Lung microvascular endothelial cell (primary cell): Measurements from ENCODE around the gene CLCN7. TPM values are rescaled to one million over a fixed set of nuclear protein-coding genes. Genes with fewer than 3 reads are reported as not detected.

ENCODE experiments used
- DNase-seq, 2 donors: peaks; one replicate each; pipeline versions ENCODE4 v3.0.0 to v3.0.0-alpha.2; 2010; ENCODE audit warnings: low read depth in 2 of 2
- total RNA-seq: library from RNA; depleted of rRNA; stranded (reverse); fragments of >200 nt; gene quantifications from 2 replicates; pipeline ENCODE4 v1.2.1, GENCODE V29; 2014

The CLCN7 gene
- total RNA-seq, 1 donor from 2014 or later = 69.8 TPM

DNA sequence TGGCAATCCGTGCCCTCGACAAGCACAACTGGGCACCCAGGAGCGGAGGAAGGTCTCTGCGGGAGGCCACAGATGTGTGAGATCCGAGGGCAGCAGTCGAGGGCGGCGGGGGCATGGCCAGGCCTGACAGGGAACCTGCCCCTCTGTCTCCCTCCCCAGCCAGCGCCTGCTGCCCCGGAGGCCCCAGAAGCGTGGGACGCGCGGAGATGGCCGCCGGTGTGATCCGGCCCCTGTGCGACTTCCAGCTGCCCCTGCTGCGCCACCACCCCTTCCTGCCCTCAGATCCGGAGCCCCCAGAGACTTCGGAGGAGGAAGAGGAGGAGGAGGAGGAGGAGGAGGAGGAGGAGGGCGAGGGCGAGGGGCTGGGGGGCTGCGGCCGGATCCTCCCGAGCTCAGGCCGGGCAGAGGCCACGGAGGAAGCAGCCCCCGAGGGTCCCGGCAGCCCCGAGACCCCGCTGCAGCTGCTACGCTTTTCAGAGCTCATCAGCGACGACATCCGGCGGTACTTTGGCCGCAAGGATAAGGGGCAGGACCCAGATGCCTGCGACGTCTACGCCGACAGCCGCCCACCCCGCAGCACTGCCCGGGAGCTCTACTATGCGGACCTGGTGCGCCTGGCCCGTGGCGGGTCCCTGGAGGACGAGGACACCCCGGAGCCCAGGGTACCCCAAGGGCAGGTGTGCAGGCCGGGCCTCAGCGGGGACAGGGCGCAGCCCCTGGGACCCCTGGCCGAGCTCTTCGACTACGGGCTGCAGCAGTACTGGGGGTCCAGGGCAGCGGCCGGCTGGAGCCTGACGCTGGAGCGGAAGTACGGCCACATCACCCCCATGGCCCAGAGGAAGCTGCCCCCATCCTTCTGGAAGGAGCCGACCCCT is 42.2 kb downstream of the CLCN7 start:
- no peak for DNase-seq

DNA sequence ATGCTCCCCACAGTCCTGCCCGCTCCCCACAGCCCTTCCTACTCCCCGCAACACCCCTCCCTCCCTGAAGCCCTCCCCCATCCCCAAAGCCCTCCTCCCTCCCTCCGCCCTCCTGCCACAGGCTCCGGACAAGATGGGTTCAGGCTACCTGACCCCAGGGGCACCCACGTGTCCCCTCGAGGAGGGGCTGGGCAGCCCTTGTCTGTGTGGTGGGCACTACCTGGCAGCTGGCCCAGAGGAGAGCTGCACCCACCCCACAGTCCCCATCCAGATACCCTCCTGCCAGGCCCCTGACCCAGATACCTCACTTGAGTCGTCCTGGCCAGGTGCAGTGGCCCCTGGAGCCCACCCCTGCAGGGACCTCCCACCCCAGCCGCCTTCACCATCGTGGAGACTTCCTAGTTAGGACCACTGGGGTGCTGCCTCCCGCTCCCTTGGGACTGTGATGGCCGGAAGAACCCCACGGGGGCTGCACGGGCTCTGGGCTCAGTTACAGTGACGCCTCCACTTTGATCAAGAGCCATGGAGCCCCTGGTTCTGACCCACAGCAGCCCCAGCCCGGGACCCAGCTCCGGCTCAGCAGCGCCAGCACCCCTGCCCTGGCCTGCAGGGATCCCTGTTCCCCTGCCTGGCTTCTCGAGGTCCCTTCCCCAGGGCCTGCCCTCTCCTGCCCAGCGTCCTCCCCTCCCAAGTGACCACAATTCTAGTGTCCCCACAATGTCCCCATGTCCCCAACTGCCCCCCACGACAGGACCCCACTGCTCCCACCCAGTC is 43.1 kb downstream of the CLCN7 start:
- DNase-seq = no peak

DNA sequence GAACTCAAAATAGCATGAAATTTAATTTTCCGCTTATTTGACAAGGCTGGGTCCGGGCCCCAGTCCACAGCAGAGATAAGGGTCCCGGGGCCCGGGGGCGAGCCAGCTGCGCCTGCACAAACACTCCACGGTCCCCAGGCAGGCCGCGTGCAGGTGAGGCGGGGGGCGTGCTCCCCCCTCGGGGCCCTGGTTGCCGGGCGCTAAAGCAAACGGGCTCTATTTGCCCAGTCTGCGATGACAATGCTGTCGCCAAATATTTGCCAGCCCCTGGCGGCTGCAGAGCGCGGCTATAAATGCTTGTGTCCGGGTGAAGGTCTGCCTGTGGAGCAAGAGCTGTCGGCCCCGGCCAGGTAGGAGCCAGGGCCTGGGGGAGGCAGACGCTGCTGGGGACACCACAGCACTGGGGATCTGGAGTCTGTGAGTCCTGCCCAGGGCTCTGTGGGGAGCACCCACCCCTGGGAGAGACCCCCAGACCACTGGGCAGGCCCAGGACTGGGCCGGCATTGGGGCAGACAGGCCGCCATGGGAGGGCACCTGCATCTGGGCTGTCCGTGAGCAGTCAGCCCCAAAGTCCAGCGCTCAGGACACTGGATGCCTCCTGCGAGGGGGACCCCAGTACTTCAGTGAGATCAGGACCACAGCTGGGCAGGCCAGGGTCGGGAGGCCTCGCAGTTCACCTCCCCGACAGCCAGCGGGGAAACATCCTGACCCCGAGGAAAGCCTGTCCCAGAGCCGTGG is 43.9 kb downstream of the CLCN7 start, which contains the start of gene PERCC1:
TSS of gene PERCC1 (plus strand) at position 320 of the 738 bp plus-strand sequence. CDS start 1,516 bp downstream, outside the sequence.
- DNase-seq = no peak

DNA sequence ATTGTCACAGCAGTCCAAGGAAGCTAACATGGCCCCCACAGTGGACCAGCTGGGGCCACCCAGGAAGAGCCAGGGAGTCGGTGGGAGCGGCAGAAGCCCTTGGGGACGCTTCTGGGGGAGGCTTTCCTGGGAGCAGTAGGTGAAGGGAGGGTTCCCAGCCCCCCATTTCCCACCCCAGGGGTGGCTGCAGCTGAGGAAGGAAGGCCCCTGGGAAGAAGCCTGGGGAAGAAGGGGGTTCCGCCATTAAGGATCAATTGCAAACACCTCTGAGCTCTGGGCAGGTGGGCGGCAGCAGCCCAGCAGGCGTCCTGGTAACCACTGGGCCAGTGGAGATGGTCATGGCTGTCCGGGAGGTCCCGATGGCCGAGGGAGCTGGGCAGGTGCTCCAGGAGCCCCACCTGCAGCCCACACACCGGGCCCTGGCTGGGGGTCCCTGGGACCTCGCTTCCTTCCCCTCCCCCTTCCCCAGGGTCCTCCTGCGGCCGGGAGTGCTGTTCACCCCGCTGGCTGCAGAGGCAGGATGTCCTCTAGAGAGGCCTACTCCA is 44.5 kb downstream of the CLCN7 start:
- no peak for DNase-seq

DNA sequence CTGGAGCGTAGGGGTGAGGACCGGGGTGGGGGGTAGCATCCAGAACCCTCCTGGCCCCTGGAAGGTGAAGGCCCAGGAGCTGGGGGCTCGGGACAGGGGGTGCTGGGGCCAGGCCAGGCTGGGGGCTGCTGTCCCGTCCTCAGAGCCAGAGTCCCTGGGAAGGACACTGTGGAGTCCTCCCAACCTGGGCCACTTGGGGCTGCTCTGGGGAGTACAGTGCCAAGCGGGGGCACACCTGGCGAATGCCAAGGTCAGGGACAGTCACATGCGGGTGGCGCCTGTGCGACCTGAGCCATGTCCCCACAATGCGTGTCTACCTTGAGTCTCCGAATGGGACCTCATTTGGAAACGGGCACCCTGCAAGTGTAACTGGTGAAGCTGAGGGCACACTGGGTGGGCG is 45.2 kb downstream of the CLCN7 start:
- DNase-seq = no peak

DNA sequence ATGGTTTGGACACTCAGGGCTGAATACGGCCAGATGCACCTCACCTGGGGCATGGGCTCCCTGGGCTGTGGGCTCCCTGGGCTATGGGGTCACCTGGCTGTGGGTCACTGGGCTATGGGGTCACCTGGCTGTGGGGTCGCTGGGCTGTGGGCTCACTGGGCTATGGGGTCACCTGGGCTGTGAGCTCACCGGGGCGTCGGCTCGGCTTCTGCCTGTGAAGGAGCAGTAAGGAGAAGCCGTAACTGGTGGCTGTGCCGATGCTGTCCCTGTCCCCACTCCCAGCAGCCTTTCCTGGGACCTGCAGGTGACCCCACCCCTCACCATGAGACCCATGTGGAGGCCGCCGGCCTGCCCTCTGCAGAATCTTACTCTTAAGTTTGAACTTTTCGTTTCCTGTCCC is 45.8 kb downstream of the CLCN7 start:
- DNase-seq = no peak

DNA sequence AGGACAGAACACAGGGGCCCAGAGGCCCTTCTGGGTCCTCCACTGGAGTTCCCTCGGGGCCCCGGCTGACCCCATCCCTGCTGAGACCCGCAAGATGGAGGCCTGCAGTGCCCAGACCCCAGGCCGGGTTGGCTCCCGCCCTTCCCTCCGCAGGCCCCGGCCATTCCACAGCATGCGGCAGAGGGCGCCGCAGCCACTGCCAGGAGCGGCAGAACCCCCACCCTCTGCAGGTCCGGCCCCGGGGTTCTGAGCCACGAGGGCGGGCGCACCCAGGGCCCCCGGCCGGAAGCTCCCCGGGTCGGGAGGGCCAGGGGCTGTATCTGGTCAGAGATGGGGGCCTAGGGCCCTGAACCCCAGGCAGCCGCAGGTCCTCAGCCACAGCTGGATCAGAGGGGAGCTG is 46.3 kb downstream of the CLCN7 start:
- peak; percentile 29 to 54 for DNase-seq

DNA sequence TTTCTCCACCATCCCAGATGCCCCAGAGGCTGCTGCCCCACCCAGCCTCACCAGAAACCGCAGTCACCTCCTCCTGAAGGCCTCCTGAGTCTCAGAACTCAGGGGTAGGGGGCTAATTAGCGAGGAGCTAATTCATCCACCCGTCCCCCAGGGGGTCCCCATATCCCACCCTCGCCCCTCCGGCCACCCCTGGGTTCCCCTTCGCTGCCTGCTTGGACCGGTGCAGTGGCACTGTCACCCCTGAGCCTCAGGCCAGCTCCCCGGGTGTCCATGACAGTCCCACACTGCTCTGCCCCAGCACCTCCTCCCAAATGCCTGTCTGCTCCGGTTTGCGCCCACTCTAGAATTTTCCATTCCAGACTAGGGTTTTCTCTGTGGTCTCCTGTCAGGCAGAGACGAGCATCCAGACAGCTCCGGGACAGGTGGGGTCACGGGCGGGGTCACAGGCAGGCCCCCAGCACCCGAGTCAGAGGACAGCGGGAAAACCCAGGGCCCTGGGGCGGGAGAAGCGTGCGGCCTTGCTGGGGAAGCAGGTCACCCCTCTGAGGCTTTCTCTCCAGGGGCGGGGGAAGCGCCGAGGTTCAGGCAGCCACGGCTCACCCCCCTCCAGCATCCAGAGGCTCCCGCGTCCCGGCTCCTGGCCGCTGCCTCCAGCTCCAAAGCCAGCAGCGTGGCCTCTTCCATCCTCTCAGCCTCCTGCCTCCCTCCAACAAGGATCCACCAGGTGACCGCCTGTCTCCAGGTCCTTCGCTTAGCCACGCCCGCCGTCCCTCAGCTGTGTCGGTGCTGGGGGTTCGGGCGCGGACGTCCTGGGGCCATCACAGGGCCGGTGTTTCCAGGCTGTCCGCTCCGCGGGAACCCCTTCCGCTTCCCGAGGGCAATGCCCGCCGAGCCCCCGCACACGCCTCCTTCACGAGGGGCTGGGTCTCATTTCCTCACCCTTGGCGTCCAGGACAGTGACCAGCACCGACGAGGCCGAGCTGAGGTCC is 47.1 kb downstream of the CLCN7 start:
- no peak for DNase-seq

DNA sequence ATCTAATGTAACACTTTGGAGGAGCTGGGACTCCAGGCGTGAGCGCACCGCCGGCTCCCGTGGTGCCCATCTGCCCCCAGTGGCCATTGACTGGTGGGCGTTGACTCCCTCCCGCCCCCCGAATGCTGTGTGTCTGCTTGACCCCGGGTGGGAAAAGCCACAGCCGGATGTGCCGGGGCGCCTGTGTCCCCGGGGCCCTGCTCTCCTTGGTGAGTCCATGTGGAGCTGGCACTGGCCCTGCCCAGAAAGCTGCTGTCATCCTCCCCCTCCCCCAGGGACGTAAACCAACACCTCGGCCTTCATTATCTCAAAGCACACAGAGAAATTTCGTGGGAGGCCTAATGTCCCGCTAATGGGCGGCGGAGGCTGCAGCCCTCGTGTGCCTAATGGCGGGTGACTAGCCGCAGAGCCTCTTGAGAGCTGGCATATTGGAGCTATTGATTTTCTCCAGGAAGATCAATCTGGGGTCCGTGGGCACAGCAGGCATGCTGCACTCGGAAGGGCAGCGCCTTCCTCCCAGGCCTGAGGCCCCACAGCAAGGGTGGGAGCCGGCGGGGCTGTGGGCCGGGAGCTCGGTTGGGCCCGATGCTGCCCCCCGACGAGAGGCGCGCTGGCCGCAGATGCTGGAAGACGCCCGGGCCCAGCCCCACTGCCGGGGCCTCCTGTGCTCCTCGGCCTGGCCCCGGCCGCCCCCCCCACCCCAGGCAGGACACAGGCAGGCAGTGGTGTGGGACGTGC is 47.9 kb downstream of the CLCN7 start:
- no peak for DNase-seq

DNA sequence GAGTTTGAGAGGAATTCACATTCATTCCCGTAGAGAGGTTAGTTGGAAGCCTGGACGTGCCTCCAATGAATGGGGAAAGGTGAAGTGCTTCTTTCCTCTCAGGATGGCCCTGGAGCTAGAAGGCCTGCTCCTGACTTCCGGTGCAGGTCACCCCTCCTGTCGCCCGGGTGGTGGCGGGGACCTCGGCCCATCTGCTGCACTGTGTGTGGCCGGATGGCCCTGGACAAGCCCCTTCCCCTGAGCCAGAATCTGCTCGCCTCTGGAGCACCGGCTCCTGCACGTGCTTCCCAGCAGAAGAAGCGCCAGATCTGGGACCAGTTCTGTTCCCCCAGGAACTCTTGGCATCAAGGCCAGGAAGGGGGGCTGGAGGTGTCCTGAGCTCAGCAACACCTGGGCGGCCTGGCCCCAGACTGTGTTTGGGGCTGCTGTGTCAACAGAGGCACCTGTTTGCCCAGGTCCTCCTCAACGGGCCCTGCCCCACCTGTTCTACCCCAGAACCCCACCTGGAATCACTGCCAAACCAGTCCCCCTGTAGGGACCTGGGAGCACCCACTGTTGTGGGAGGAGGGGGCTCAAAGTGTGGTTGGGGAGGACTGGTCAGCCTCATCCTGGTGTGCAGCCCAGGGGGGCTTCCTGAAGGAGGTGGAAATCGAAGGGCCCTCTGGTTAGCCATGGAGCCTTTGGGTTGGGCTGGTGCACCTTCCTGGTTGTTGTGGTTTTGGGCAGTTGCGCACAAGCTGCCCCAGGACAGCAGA is 49.0 kb downstream of the CLCN7 start:
- no peak for DNase-seq

DNA sequence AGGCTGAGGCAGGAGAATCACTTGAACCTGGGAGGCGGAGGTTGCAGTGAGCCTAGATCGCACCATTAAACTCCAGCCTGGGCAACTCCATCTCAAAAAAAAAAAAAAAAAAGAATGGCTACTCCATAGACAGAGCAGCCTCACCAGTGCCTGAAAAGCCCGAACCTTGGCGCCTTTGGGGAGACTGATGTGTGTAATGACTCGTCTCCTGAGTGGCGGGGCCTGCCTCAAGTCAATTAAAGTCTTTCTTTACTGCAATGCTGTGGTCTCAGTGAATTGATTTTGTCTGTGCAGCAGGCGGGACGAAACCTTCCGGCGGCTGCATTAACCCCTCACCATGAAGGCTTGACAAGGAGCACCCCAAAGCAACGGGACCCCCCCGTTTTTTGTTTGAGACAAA is 50.8 kb downstream of the CLCN7 start:
- DNase-seq = no peak

DNA sequence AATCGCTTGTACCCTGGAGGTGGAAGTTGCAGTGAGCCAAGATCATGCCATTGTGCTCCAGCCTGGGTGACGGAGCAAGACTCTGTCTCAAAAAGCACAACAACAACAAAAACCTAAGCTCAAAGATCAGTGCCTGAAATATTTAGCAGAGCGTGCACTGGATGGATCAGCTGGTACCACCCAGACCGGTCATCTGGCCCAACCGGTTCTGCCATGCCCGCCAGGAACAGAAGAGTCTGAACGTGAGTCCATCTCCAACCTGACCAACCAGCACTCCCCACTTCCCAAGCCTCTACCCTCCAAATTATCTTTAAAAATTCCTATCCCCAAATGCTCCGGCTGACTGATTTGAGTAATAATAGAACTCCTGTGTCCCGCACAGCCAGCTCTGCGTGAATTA is 52.8 kb downstream of the CLCN7 start:
- DNase-seq = no peak

DNA sequence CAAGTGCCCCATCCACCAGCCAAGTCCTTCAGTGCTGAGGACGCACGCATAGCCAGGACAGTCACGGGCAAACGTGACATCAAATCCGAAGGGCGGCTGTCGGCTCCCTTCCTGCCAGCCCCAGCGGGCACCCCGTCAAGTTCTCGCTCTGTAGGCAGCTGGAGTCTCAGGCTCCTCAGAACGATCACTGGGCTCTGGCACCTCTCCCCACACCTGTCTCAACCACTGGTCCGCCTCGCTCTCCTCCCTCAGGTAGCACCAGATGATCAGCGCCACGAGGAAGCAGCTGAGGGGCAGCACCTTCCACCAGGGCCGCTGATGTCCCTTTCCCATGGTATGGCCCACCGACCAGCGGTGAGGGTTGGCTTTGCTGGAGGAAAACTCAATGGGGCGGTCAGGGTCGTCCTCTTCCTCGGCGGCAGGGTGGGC is 54.7 kb downstream of the CLCN7 start:
- peak in 1 of 2 donors; percentile 15 for DNase-seq

DNA sequence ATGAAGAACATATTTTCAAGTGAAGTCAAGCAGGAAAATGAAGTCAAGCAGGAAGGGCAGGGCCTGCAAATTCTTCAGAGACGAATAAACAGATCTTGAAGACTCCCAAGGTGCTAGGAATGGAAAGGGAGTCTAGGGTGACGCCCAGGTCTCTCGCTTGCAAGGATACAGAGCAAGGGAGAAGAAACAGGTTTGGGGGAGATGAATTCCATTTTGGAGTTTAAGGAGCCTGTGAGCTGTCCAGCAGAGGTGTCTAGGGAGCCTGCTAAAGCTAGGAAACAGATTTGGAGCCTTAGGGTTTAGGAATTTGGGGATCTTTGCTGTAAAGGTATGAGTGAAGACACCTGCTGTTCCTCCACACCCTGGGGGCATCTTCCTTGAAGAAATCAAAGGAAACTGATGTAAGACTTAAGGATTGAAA is 58.3 kb downstream of the CLCN7 start:
- no peak for DNase-seq

DNA sequence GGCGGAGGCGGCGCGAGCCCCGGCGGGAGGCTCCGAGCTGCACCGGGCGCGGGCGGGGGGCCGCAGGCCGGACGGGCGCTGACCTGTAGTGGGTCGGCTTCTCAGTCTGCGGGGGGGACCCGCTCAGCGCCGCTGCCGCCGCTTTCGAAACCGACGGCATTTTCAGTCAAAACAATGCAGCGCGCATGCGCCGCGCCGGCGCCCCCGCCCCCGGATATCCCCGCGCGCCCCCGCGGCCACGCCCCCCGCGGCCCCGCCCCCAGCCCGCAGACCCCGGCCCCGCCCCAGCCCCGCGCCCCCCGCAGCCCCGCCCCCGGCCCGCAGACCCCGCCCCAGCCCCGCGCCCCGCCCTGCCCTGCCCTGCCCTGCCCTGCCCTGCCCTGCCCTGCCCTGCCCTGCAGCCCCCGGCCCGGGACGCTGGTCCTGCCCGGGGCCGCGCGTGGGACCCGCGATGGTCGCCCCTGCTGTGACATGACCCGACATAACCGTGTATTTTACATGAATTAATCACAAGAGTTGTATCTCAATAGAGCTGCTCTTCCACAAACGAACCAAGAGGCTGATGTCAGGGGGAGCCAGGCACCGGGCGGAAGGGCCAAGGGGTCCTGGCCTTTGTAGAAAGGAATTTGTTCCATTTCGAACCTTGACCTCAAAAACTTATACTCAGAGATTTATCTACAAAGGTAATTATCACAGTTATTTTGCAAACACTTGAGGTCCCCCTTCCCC is 60.1 kb downstream of the CLCN7 start, which contains the start of gene UNKL:
TSS of gene UNKL (minus strand) at position 173 of the 729 bp plus-strand sequence. CDS start at position 160, 13 bp downstream.
- DNase-seq = peak; percentile 68 to 83

DNA sequence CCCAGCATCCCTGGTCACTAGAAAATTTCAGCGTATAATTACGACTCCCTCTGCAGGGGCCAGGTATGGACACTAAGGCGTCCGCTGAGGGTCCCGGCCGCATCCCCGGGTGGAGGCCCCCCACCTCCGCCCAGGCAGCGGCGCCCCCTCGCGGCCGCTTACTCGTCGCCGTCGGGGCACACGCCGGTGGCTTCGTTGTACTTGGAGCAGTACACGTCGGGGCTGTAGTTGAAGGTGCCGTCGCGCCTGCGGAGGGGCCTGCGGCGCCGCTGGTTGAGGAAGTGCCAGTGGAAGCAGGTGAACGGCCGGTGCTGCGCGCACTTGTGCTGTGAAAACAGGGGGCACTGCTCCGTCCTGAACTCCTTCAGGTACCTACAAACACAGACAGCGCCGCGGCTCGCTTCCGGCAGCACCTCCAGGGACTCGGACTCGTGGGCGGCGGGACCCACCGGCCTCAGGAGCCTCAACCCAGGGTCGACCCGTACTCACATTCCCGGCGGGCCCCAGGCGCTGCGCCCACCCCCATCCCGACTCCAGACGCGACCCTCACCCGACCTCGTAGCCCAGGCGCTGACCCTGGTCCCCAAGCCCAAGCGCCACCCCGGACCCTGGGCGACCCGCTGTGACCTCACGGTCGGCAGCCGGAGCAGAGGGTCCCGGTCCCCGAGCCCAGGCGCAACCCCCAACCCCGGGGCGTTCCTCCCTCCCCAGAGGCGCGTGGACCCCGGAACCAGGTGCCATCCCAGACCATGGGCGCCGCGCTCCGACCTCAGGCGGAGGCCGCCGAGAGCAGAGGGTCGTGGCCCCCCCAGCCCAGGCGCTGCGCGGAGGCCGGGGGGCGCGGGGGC is 60.9 kb downstream of the CLCN7 start:
- DNase-seq = peak; percentile 64 to 80

DNA sequence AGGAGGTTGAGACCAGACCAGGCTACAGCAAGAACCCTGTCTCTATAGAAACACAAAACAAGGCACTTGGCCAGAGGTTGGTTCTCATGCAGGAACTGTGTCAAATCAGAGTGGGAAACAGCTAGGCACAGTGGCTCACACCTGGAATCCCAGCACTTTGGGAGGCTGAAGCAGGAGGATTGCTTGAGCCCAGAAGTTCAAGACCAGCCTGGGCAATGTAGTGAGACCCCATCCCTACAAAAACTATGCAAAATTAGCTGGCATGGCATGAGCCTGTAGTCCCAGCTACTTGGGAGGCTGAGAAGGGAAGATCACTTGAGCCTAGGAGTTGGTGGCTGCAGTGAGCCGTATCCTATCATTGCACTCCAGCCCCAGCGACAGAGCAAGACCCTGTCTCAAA is 62.0 kb downstream of the CLCN7 start:
- no peak for DNase-seq
